Measurements from ENCODE around the gene INVS. TPM values are rescaled to one million over a fixed set of nuclear protein-coding genes. Genes with fewer than 3 reads are reported as not detected.

Gene INVS
- total and polyA plus RNA-seq, 2 experiments from 2014 or later = 4.1 to 8.7 TPM

DNA sequence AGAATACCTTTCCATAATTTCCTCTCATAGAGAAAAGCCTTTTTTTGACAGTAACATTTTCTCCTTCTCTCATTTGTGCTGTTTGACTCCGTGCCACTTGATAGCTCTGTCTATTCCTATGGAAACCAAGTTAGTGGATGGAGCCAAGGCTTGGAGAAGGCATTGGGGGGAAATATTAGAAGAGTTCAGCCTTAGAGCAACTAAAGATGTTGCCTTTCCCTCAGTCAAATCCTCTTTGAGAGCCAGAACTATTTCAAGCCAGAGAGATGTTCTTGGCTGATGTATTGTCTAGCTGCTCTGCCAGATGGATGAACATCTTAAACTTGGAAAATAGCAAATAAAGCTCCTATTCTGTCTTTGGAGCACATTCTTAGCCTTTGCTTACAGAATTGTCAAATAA is 112.4 kb downstream of the INVS start:
- TF ChIP-seq, protein P1, sequence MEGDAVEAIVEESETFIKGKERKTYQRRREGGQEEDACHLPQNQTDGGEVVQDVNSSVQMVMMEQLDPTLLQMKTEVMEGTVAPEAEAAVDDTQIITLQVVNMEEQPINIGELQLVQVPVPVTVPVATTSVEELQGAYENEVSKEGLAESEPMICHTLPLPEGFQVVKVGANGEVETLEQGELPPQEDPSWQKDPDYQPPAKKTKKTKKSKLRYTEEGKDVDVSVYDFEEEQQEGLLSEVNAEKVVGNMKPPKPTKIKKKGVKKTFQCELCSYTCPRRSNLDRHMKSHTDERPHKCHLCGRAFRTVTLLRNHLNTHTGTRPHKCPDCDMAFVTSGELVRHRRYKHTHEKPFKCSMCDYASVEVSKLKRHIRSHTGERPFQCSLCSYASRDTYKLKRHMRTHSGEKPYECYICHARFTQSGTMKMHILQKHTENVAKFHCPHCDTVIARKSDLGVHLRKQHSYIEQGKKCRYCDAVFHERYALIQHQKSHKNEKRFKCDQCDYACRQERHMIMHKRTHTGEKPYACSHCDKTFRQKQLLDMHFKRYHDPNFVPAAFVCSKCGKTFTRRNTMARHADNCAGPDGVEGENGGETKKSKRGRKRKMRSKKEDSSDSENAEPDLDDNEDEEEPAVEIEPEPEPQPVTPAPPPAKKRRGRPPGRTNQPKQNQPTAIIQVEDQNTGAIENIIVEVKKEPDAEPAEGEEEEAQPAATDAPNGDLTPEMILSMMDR (conservative IDR thresholded peaks at IDR 0.05; ENCODE audit: low read depth in 2 of 2) = no peak
- no peak for TF ChIP-seq EZH2phosphoT487 (IDR thresholded peaks at IDR 0.05; ENCODE audit: unreplicated experiment)
- TF ChIP-seq STAT1 (IDR thresholded peaks at IDR 0.05; ENCODE audit: unreplicated experiment) = no peak
- no peak for TF ChIP-seq EZH2 (IDR thresholded peaks at IDR 0.05; ENCODE audit: low read depth, unreplicated experiment)
- no peak for TF ChIP-seq NANOG (IDR thresholded peaks at IDR 0.05; ENCODE audit: borderline replicate concordance)
- TF ChIP-seq, protein P2, sequence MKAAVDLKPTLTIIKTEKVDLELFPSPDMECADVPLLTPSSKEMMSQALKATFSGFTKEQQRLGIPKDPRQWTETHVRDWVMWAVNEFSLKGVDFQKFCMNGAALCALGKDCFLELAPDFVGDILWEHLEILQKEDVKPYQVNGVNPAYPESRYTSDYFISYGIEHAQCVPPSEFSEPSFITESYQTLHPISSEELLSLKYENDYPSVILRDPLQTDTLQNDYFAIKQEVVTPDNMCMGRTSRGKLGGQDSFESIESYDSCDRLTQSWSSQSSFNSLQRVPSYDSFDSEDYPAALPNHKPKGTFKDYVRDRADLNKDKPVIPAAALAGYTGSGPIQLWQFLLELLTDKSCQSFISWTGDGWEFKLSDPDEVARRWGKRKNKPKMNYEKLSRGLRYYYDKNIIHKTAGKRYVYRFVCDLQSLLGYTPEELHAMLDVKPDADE (IDR thresholded peaks at IDR 0.05) = no peak
- TF ChIP-seq, protein P3, sequence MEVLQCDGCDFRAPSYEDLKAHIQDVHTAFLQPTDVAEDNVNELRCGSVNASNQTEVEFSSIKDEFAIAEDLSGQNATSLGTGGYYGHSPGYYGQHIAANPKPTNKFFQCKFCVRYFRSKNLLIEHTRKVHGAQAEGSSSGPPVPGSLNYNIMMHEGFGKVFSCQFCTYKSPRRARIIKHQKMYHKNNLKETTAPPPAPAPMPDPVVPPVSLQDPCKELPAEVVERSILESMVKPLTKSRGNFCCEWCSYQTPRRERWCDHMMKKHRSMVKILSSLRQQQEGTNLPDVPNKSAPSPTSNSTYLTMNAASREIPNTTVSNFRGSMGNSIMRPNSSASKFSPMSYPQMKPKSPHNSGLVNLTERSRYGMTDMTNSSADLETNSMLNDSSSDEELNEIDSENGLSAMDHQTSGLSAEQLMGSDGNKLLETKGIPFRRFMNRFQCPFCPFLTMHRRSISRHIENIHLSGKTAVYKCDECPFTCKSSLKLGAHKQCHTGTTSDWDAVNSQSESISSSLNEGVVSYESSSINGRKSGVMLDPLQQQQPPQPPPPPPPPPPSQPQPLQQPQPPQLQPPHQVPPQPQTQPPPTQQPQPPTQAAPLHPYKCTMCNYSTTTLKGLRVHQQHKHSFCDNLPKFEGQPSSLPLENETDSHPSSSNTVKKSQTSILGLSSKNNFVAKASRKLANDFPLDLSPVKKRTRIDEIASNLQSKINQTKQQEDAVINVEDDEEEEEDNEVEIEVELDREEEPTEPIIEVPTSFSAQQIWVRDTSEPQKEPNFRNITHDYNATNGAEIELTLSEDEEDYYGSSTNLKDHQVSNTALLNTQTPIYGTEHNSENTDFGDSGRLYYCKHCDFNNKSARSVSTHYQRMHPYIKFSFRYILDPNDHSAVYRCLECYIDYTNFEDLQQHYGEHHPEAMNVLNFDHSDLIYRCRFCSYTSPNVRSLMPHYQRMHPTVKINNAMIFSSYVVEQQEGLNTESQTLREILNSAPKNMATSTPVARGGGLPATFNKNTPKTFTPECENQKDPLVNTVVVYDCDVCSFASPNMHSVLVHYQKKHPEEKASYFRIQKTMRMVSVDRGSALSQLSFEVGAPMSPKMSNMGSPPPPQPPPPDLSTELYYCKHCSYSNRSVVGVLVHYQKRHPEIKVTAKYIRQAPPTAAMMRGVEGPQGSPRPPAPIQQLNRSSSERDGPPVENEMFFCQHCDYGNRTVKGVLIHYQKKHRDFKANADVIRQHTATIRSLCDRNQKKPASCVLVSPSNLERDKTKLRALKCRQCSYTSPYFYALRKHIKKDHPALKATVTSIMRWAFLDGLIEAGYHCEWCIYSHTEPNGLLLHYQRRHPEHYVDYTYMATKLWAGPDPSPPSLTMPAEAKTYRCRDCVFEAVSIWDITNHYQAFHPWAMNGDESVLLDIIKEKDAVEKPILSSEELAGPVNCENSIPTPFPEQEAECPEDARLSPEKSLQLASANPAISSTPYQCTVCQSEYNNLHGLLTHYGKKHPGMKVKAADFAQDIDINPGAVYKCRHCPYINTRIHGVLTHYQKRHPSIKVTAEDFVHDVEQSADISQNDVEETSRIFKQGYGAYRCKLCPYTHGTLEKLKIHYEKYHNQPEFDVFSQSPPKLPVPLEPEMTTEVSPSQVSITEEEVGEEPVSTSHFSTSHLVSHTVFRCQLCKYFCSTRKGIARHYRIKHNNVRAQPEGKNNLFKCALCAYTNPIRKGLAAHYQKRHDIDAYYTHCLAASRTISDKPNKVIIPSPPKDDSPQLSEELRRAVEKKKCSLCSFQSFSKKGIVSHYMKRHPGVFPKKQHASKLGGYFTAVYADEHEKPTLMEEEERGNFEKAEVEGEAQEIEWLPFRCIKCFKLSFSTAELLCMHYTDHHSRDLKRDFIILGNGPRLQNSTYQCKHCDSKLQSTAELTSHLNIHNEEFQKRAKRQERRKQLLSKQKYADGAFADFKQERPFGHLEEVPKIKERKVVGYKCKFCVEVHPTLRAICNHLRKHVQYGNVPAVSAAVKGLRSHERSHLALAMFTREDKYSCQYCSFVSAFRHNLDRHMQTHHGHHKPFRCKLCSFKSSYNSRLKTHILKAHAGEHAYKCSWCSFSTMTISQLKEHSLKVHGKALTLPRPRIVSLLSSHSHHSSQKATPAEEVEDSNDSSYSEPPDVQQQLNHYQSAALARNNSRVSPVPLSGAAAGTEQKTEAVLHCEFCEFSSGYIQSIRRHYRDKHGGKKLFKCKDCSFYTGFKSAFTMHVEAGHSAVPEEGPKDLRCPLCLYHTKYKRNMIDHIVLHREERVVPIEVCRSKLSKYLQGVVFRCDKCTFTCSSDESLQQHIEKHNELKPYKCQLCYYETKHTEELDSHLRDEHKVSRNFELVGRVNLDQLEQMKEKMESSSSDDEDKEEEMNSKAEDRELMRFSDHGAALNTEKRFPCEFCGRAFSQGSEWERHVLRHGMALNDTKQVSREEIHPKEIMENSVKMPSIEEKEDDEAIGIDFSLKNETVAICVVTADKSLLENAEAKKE (CRISPR knock-in tag; IDR thresholded peaks at IDR 0.05) = no peak
- no peak for TF ChIP-seq ZNF331 (CRISPR knock-in tag; IDR thresholded peaks at IDR 0.05; ENCODE audit: low read depth)
- no peak for TF ChIP-seq ZNF114 (CRISPR knock-in tag; IDR thresholded peaks at IDR 0.05)
- no peak for TF ChIP-seq POLR2AphosphoS5 (IDR thresholded peaks at IDR 0.05; ENCODE audit: low read depth)
- TF ChIP-seq CREB1 (CRISPR knock-in tag; IDR thresholded peaks at IDR 0.05; ENCODE audit: low read depth) = no peak
- TF ChIP-seq, protein P4, sequence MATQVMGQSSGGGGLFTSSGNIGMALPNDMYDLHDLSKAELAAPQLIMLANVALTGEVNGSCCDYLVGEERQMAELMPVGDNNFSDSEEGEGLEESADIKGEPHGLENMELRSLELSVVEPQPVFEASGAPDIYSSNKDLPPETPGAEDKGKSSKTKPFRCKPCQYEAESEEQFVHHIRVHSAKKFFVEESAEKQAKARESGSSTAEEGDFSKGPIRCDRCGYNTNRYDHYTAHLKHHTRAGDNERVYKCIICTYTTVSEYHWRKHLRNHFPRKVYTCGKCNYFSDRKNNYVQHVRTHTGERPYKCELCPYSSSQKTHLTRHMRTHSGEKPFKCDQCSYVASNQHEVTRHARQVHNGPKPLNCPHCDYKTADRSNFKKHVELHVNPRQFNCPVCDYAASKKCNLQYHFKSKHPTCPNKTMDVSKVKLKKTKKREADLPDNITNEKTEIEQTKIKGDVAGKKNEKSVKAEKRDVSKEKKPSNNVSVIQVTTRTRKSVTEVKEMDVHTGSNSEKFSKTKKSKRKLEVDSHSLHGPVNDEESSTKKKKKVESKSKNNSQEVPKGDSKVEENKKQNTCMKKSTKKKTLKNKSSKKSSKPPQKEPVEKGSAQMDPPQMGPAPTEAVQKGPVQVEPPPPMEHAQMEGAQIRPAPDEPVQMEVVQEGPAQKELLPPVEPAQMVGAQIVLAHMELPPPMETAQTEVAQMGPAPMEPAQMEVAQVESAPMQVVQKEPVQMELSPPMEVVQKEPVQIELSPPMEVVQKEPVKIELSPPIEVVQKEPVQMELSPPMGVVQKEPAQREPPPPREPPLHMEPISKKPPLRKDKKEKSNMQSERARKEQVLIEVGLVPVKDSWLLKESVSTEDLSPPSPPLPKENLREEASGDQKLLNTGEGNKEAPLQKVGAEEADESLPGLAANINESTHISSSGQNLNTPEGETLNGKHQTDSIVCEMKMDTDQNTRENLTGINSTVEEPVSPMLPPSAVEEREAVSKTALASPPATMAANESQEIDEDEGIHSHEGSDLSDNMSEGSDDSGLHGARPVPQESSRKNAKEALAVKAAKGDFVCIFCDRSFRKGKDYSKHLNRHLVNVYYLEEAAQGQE (IDR thresholded peaks at IDR 0.05; ENCODE audit: unreplicated experiment) = no peak
- no peak for TF ChIP-seq JUNB (IDR thresholded peaks at IDR 0.05; ENCODE audit: unreplicated experiment)
- H3K9me2 ChIP-seq (ENCODE audit: insufficient read depth) = no peaks in the 10 kb centered on the region
- no peaks in the 10 kb centered on the region for H3K36me3 ChIP-seq (ENCODE audit: insufficient read depth)
- Mint-ChIP-seq H3K27ac (no peak overlapping the region), H3K4me1 (peaks cover 19% of the 10 kb centered on the region; the same call in 2 of the 3 replicates), H3K9me3 (no peaks in the 10 kb centered on the region), H3K36me3 (ENCODE audit: low read depth) (no peaks in the 10 kb centered on the region), H3K27me3 (ENCODE audit: insufficient read depth, low read depth, poor library complexity) (no peaks in the 10 kb centered on the region), H3K4me3 (no peak overlapping the region)
- H3F3A ChIP-seq (replicated peaks; ENCODE audit: low read depth) = no peaks in the 10 kb centered on the region
- no peak overlapping the region for H3K4me2 ChIP-seq
- no peak overlapping the region for H3K27ac ChIP-seq (ENCODE audit: low read depth)
- no peaks in the 10 kb centered on the region for H3K4me1 ChIP-seq (ENCODE audit: insufficient read depth)
- DNase-seq (ENCODE audit: low spot score) = no peak
- no peaks in the 10 kb centered on the region for H3K27me3 ChIP-seq (ENCODE audit: insufficient read depth)
- no peaks in the 10 kb centered on the region for H4K20me1 ChIP-seq (replicated peaks; ENCODE audit: insufficient read depth)
- no peak for ATAC-seq
- H3K4me3 ChIP-seq = no peak overlapping the region
- no peaks in the 10 kb centered on the region for H3K79me2 ChIP-seq (replicated peaks; ENCODE audit: insufficient read depth)
- no peak overlapping the region for H2AFZ ChIP-seq

All from GM23338 (cell line).